Loucy (cell line): Measurements from ENCODE around the gene SECISBP2L.

Source experiments
- CTCF ChIP-seq: fragments of 200-600 bp; sonication (generic); conservative IDR thresholded peaks from 2 replicates; pipeline ENCODE4 v1.5.1; 2014; ENCODE audit warnings: mild to moderate bottlenecking, antibody characterized with exemption, low read length
- EZH2phosphoT487 ChIP-seq: fragments of 200-600 bp; IDR thresholded peaks from 2 replicates; pipeline ENCODE4 v1.6.1; 2018; ENCODE audit warnings: antibody characterized with exemption, mild to moderate bottlenecking, moderate library complexity, borderline replicate concordance

GRCh38 chr15:48962662-48963523 is 83.4 kb downstream of the SECISBP2L start:
- TF ChIP-seq CTCF, result no peak
- TF ChIP-seq EZH2phosphoT487, result no peak
